Measurements from ENCODE around the gene LDLRAD4.

DNA sequence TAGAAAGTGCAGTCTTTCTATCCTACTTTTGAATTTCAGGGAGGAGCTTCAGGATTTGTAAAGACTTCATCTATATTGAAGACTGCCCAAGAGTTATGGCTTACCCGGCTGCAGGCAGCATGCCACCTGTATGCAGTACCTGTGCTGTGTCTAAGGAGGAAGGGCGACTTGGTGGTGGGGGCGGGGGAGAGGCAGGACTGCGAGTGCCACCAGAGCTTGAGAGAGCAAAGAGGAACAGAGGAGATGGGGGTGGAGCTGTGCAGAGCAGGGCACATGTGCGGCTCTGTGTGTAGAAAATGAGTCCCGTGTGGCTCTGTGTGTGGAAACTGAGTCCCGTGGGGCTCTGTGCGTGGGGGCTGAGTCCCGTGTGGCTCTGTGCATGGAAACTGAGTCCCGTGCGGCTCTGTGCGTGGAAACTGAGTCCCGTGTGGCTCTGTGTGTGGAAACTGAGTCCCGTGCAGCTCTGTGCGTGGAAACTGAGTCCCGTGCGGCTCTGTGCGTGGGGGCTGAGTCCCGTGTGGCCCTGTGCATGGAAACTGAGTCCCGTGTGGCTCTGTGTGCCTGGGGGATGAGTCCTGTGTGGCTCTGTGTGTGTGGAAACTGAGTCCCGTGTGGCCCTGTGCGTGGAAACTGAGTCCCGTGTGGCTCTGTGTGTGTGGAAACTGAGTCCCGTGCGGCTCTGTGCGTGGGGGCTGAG, 43.2 kb downstream of the LDLRAD4 start:
- TF ChIP-seq, protein P1, sequence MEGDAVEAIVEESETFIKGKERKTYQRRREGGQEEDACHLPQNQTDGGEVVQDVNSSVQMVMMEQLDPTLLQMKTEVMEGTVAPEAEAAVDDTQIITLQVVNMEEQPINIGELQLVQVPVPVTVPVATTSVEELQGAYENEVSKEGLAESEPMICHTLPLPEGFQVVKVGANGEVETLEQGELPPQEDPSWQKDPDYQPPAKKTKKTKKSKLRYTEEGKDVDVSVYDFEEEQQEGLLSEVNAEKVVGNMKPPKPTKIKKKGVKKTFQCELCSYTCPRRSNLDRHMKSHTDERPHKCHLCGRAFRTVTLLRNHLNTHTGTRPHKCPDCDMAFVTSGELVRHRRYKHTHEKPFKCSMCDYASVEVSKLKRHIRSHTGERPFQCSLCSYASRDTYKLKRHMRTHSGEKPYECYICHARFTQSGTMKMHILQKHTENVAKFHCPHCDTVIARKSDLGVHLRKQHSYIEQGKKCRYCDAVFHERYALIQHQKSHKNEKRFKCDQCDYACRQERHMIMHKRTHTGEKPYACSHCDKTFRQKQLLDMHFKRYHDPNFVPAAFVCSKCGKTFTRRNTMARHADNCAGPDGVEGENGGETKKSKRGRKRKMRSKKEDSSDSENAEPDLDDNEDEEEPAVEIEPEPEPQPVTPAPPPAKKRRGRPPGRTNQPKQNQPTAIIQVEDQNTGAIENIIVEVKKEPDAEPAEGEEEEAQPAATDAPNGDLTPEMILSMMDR (IDR thresholded peaks at IDR 0.05), result no peak
- TF ChIP-seq POLR2A (IDR thresholded peaks at IDR 0.05) (no peak), EP300 (IDR thresholded peaks at IDR 0.05) (no peak)

Measured in tibial nerve (tissue), 4 donors.